Naive B cell (primary cell): ENCODE results near the gene CYB5D1. TPM values are rescaled to one million over a fixed set of nuclear protein-coding genes. Genes with fewer than 3 reads are reported as not detected.

Experiments
- ATAC-seq, 2 donors: fragments of 150-1000 bp; cut with Tn5 transposase; 2 replicates each; pipeline ENCODE4 v1.10.0; 2021; ENCODE audit warnings: low read depth in 2 of 2, mild to moderate bottlenecking in 2 of 2, moderate library complexity in 2 of 2
- DNase-seq: peaks from one replicate; pipeline ENCODE4 v3.0.0; 2022
- H3K27ac Mint-ChIP-seq, 6 donors: one replicate each; pipeline ENCODE4 v1.8.0; 2020 to 2022; ENCODE audit warnings: mild to moderate bottlenecking in 6 of 6, mixed read lengths in 6 of 6, moderate library complexity in 5 of 6, inconsistent platforms in 2 of 6
- H3K27me3 Mint-ChIP-seq, 3 donors: one replicate each; pipeline ENCODE4 v1.8.0; 2021 to 2022; ENCODE audit warnings: mixed read lengths in 3 of 3, mild to moderate bottlenecking in 1 of 3
- H3K36me3 Mint-ChIP-seq, 2 donors: one replicate each; pipeline ENCODE4 v1.8.0; 2020 to 2022; ENCODE audit warnings: mixed read lengths in 2 of 2, inconsistent platforms in 1 of 2, mild to moderate bottlenecking in 1 of 2
- H3K4me1 Mint-ChIP-seq, 3 donors: one replicate each; pipeline ENCODE4 v1.8.0; 2020 to 2022; ENCODE audit warnings: mixed read lengths in 3 of 3, inconsistent platforms in 1 of 3, mild to moderate bottlenecking in 1 of 3, moderate library complexity in 1 of 3
- H3K4me3 Mint-ChIP-seq, 8 donors: one replicate each; pipeline ENCODE4 v1.8.0; 2020 to 2022; ENCODE audit warnings: mild to moderate bottlenecking in 8 of 8, mixed read lengths in 8 of 8, moderate library complexity in 8 of 8, inconsistent platforms in 2 of 8
- H3K9me3 Mint-ChIP-seq, 7 donors: one replicate each; pipeline ENCODE4 v1.8.0; 2020 to 2022; ENCODE audit warnings: mixed read lengths in 7 of 7, mild to moderate bottlenecking in 5 of 7, inconsistent platforms in 2 of 7, moderate library complexity in 1 of 7
- polyA plus RNA-seq, 6 donors: library from polyadenylated mRNA; unstranded; fragments of 300-500 nt; fragmentation: Illumina TruSeq; gene quantifications; one replicate each; pipeline ENCODE4 v1.2.3, GENCODE V29; 2021; ENCODE audit warnings: low read depth in 6 of 6

CYB5D1 gene
- polyA plus RNA-seq, 6 donors from 2014 or later, result 3.4 to 5.2 (median 3.7) TPM

GRCh38 chr17:7836596-7837407 lies 21.0 kb upstream of the CYB5D1 start:
- peak overlapping the region; percentile 93 to 100 (median 99) for H3K27ac Mint-ChIP-seq
- no peaks in the 10 kb centered on the region for H3K36me3 Mint-ChIP-seq
- H3K4me1 Mint-ChIP-seq, result peaks cover 59 to 75% (median 68%) of the 10 kb centered on the region in 3 donors
- H3K27me3 Mint-ChIP-seq, result peaks cover 0 to 9% (median 2%) of the 10 kb centered on the region in 3 donors
- DNase-seq, result peak; percentile 37
- H3K9me3 Mint-ChIP-seq, result peaks cover 0 to 1% (median 0%) of the 10 kb centered on the region in 7 donors
- ATAC-seq, result no peak
- peak overlapping the region; percentile 81 to 99 (median 94) for H3K4me3 Mint-ChIP-seq

DNA sequence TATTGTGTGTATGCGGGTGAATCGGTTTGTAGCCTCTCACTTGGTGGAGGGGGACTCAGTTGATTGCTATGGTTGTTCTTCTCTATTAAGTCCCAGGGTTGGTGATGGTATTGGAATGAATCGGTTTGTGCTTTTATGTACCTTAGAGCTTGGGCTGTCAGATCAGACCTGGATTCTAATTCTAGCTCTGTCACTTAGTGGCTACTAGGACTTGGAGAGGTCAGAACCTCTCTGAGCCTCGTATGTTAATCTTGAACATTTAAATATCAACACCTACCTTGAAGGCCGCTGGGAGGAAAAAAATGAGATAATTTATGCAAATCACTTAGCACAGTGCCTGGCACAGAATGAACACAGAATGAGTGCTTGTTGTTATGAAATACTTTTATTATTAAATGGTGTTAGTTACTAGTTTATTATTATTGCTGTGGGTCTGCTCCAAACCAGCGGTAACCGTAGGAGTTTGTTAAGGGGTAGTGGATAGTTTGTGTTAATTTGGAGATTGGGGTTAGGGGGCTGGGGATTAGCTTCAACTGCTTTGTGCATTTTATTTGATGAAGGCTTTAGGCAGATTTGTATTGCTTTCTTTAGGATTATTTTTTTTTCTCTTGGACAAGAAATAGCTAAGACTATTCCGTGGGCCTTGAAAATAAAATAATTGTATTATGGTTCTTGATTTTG lies 20.3 kb upstream of the CYB5D1 start:
- peak overlapping the region; percentile 66 to 98 (median 90) for H3K4me3 Mint-ChIP-seq
- no peaks in the 10 kb centered on the region for H3K36me3 Mint-ChIP-seq
- H3K27ac Mint-ChIP-seq, result peak overlapping the region; percentile 86 to 99 (median 98)
- peaks cover 0 to 4% (median 0%) of the 10 kb centered on the region in 7 donors for H3K9me3 Mint-ChIP-seq
- DNase-seq (no peak), ATAC-seq (no peak)
- peaks cover 65 to 83% (median 76%) of the 10 kb centered on the region in 3 donors for H3K4me1 Mint-ChIP-seq
- H3K27me3 Mint-ChIP-seq, result peaks cover 0 to 8% (median 0%) of the 10 kb centered on the region in 3 donors

- ATAC-seq (no peak), DNase-seq (peak; percentile 33)
- peak overlapping the region; percentile 81 to 100 (median 99) for H3K27ac Mint-ChIP-seq
- no peaks in the 10 kb centered on the region for H3K36me3 Mint-ChIP-seq
- peaks cover 0 to 2% (median 0%) of the 10 kb centered on the region in 3 donors for H3K27me3 Mint-ChIP-seq
- peaks cover 71 to 90% (median 78%) of the 10 kb centered on the region in 3 donors for H3K4me1 Mint-ChIP-seq
- peak overlapping the region; percentile 66 to 98 (median 90) for H3K4me3 Mint-ChIP-seq
- H3K9me3 Mint-ChIP-seq, result peaks cover 0 to 4% (median 0%) of the 10 kb centered on the region in 7 donors
These were observed 19.4 kb upstream of the CYB5D1 start for GRCh38 chr17:7838090-7839075.

DNA sequence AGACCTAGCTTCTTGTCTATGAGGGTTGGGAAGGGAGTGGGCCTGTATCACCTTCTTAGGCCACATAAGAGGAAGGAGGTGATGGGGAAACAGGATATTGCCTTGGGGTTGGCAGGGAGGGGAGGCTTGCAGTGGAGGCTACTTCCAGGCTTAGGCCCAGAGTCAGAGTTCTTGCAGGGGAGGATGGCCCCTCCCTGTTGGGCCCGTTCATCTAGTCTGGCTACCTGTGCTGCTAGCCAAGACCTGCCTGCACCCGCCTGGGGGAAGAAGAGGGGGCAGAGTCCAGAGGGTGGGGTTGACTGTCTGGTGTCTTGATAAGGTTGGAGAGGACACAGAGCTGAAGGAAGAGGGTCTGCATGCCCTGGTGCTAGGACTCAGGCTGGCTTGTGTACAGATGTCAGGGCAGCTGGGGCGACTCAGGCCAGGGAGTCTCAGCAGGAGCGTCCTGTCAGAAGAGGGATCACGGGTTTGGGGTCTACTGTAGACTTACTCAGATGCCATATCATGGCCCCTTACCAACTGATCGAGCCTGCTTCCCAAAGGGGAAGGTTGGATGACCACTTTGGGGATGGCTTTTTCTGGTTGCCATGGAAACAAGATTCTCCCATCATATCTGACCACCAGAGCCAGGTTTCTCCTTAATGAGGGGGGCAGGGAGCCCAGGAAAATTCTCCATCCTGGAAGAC lies 18.5 kb upstream of the CYB5D1 start:
- Mint-ChIP-seq H3K4me3 (peak overlapping the region in 5 of 8 donors; percentile 1 to 74 (median 17)), H3K27ac (peak overlapping the region; percentile 47 to 100 (median 99)), H3K4me1 (peaks cover 73 to 90% (median 78%) of the 10 kb centered on the region in 3 donors), H3K27me3 (no peaks in the 10 kb centered on the region), H3K9me3 (peaks cover 0 to 4% (median 0%) of the 10 kb centered on the region in 7 donors), H3K36me3 (no peaks in the 10 kb centered on the region)
- ATAC-seq (no peak), DNase-seq (no peak)

- H3K27ac Mint-ChIP-seq, result peak overlapping the region; percentile 33 to 100 (median 99)
- peaks cover 74 to 88% (median 78%) of the 10 kb centered on the region in 3 donors for H3K4me1 Mint-ChIP-seq
- no peaks in the 10 kb centered on the region for H3K27me3 Mint-ChIP-seq
- DNase-seq (no peak), ATAC-seq (no peak)
- no peaks in the 10 kb centered on the region for H3K36me3 Mint-ChIP-seq
- H3K4me3 Mint-ChIP-seq, result peak overlapping the region in 2 of 8 donors; percentile 54 to 94
- H3K9me3 Mint-ChIP-seq, result peaks cover 0 to 4% (median 0%) of the 10 kb centered on the region in 7 donors
These were observed 17.9 kb upstream of the CYB5D1 start for GRCh38 chr17:7839876-7840261.

DNA sequence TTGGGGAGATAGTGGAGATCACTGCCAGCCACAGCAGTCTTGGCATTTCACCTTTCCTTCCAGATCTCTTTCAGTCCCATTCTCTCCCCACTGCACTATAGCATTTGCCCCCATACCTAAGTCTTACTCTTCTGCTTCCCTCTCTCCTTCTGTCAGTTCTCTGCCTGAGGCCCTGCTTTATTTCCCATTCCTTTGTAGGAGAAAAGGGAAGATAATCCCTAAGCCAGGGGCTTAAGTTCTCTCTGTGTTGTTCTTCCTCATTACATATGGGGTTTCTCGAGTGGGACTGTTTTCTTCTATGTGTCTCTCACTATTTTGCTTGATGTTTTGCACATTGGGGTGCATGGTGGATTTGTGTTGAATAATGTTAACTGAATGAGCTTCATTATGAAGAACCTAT lies 17.4 kb upstream of the CYB5D1 start:
- Mint-ChIP-seq H3K36me3 (no peaks in the 10 kb centered on the region), H3K4me1 (peaks cover 78 to 88% (median 80%) of the 10 kb centered on the region in 3 donors), H3K27me3 (no peaks in the 10 kb centered on the region), H3K9me3 (peaks cover 0 to 4% (median 0%) of the 10 kb centered on the region in 7 donors), H3K27ac (peak overlapping the region; percentile 99 to 100 (median 100)), H3K4me3 (peak overlapping the region in 7 of 8 donors; percentile 48 to 100 (median 85))
- no peak for DNase-seq
- no peak for ATAC-seq

DNA sequence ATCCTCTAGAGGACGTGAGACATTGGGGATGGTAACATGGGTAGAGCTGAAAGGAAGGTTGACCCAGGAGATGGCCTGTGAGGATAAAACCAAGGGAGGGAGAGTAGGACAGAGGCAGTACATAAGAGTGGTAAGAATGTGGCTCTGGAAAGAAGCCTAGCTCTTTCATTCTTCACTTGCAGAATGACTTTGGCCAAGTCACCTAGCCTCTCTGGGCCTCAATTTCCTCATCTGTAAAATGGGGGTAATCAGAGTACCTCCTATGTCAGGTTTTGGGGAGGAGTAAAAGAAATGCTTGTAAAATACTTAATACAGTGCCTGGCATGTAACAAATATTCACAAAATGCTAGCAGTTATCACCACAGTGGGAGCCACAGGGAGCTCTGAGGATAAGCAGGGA lies 16.9 kb upstream of the CYB5D1 start:
- no peaks in the 10 kb centered on the region for H3K36me3 Mint-ChIP-seq

GRCh38 chr17:7841396-7841914 lies 16.3 kb upstream of the CYB5D1 start:
- Mint-ChIP-seq H3K27me3 (no peaks in the 10 kb centered on the region), H3K9me3 (peaks cover 0 to 4% (median 0%) of the 10 kb centered on the region in 7 donors), H3K4me1 (peaks cover 76 to 86% (median 78%) of the 10 kb centered on the region in 3 donors), H3K36me3 (peaks cover 0 to under 1% of the 10 kb centered on the region in 2 donors), H3K27ac (peak overlapping the region; percentile 99 to 100 (median 100)), H3K4me3 (peak overlapping the region; percentile 85 to 100 (median 98))
- DNase-seq (peak; percentile 92), ATAC-seq (peak; percentile 27 to 42)

More for the DNA sequence above, 16.9 kb upstream of the CYB5D1 start:
- DNase-seq, result no peak
- ATAC-seq, result no peak
- peak overlapping the region; percentile 99 to 100 (median 100) for H3K27ac Mint-ChIP-seq
- H3K9me3 Mint-ChIP-seq, result peaks cover 0 to 4% (median 0%) of the 10 kb centered on the region in 7 donors
- H3K4me1 Mint-ChIP-seq, result peaks cover 82 to 92% (median 83%) of the 10 kb centered on the region in 3 donors
- H3K27me3 Mint-ChIP-seq, result no peaks in the 10 kb centered on the region
- H3K4me3 Mint-ChIP-seq, result peak overlapping the region; percentile 81 to 100 (median 90)

GRCh38 chr17:7841915-7842379 lies 15.9 kb upstream of the CYB5D1 start:
- peak overlapping the region; percentile 85 to 100 (median 98) for H3K4me3 Mint-ChIP-seq

GRCh38 chr17:7842380-7843256 lies 15.2 kb upstream of the CYB5D1 start:
- no peaks in the 10 kb centered on the region for H3K27me3 Mint-ChIP-seq
- peaks cover 0 to 4% (median 0%) of the 10 kb centered on the region in 7 donors for H3K9me3 Mint-ChIP-seq
- H3K36me3 Mint-ChIP-seq, result peaks cover 0 to 7% of the 10 kb centered on the region in 2 donors
- DNase-seq, result peak; percentile 98
- peak; percentile 40 to 47 for ATAC-seq
- H3K4me3 Mint-ChIP-seq, result peak overlapping the region; percentile 85 to 100 (median 98)
- H3K4me1 Mint-ChIP-seq, result peaks cover 65 to 75% (median 66%) of the 10 kb centered on the region in 3 donors
- H3K27ac Mint-ChIP-seq, result peak overlapping the region; percentile 99 to 100 (median 100)

More at GRCh38 chr17:7841915-7842379, 15.9 kb upstream of the CYB5D1 start:
- peaks cover 0 to 4% (median 0%) of the 10 kb centered on the region in 7 donors for H3K9me3 Mint-ChIP-seq
- DNase-seq (peak; percentile 87), ATAC-seq (peak; percentile 29 to 34)
- peaks cover 0 to 6% of the 10 kb centered on the region in 2 donors for H3K36me3 Mint-ChIP-seq
- H3K27ac Mint-ChIP-seq, result peak overlapping the region; percentile 99 to 100 (median 100)
- peaks cover 71 to 81% (median 73%) of the 10 kb centered on the region in 3 donors for H3K4me1 Mint-ChIP-seq
- H3K27me3 Mint-ChIP-seq, result no peaks in the 10 kb centered on the region

GRCh38 chr17:7843257-7843535 lies 14.6 kb upstream of the CYB5D1 start:
- no peak for DNase-seq
- peaks cover 62 to 72% (median 63%) of the 10 kb centered on the region in 3 donors for H3K4me1 Mint-ChIP-seq
- peaks cover 0 to 4% (median 0%) of the 10 kb centered on the region in 7 donors for H3K9me3 Mint-ChIP-seq
- no peak for ATAC-seq
- peak overlapping the region; percentile 99 to 100 (median 100) for H3K27ac Mint-ChIP-seq
- H3K27me3 Mint-ChIP-seq, result no peaks in the 10 kb centered on the region
- peaks cover 0 to 7% of the 10 kb centered on the region in 2 donors for H3K36me3 Mint-ChIP-seq
- H3K4me3 Mint-ChIP-seq, result peak overlapping the region; percentile 85 to 100 (median 98)
